Mononuclear cell (primary cell): ENCODE measurements around the gene TFDP1. TPM values are rescaled to one million over a fixed set of nuclear protein-coding genes. Genes with fewer than 3 reads are reported as not detected.
"Not testable (repeated sequence)": the region's sequence is repeated elsewhere in the genome, so short reads cannot be mapped to it uniquely, and the experiment has no call there.

Experiments used
- H3K27me3 ChIP-seq: 2 replicates; pipeline ENCODE4 v1.6.0; 2011; ENCODE audit warnings: low read length, control low read depth; ENCODE audit not compliant: insufficient read depth
- H3K4me1 ChIP-seq: 2 replicates; pipeline ENCODE4 v1.5.1; 2011; ENCODE audit warnings: mild to moderate bottlenecking, low read length, control low read depth; ENCODE audit not compliant: insufficient read depth
- H3K4me3 ChIP-seq: 2 replicates; pipeline ENCODE4 v1.5.1; 2011; ENCODE audit warnings: mild to moderate bottlenecking, low read length, moderate library complexity
- H3K9me3 ChIP-seq: 2 replicates; pipeline ENCODE4 v1.5.1; 2011; ENCODE audit warnings: low read depth, mild to moderate bottlenecking, control low read depth, low read length
- total RNA-seq: library from RNA; depleted of rRNA; stranded (reverse); fragments of >200 nt; gene quantifications from one replicate; pipeline ENCODE4 v1.2.3, GENCODE V29; 2012

Gene TFDP1
- total RNA-seq, 1 donor, result 20.3 TPM

DNA sequence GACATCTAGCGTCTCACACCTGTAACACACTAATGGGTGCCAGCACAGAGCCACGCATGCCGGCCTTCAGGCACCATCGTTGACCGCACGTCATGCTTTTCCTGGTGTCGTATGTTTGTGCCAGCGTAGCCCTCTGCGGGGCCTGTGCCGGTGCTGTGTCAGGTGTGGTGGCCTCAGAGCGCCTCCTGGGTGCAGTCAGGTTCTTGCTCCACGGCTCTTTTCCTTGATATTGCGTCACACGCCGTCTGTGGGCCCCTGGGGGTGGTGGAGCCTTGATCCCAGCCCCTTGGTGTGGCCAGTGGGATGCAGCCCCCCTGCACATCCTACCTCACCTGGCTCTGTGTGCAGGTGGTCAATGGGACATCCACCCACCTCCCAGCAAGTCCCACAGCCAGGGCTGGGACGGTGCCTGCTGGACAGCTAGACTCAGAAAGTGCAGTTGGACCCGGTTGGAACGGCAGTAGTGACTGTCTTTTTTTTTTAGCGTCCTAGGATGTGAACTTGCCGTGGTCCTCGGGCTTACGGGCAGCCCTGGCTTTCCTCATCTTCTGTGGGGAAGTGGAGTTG, 24.5 kb downstream of the TFDP1 start:
- H3K4me3 ChIP-seq, result no peak overlapping the region
- no peaks in the 10 kb centered on the region for H3K9me3 ChIP-seq
- H3K27me3 ChIP-seq, result no peaks in the 10 kb centered on the region
- H3K4me1 ChIP-seq, result peaks cover 40% of the 10 kb centered on the region

DNA sequence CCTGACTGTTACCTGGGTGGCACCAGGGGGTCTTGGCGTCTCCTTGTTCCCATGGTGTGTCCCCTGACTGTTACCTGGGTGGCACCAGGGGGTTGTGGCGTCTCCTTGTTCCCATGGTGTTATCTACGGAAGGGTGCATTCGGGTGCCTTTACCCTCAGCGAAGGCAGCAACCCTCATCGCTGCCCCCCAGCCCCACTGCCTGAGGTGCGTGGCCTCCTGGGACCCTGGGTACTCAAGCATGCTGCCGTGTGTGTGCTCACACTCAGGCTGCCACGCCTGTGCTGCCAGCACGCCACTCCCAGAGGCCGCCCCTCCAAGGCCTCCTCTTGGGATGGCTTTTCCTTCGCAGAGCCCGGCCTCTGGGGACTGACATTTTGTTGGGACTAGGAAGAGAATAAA, 25.1 kb downstream of the TFDP1 start:
- Histone ChIP-seq H3K27me3 (no peaks in the 10 kb centered on the region), H3K4me3 (no peak overlapping the region), H3K4me1 (peaks cover 41% of the 10 kb centered on the region), H3K9me3 (no peaks in the 10 kb centered on the region)

DNA sequence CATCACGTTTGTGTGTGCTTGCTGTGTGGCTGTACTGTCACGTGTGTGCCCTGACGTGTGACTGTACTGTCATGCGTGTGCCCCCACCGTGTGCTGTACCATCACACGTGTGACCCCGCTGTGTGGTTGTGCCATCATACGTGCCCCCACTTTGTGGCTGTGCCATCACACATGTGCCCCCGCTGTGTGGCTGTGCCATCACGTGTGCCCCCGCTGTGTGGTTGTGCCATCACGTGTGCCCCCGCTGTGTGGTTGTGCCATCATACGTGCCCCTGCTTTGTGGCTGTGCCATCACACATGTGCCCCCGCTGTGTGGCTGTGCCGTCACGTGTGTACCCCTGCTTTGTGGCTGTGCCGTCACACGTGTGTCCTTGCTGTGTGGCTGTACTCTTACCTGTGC, 25.7 kb downstream of the TFDP1 start:
- Histone ChIP-seq H3K4me3 (no peak overlapping the region), H3K9me3 (no peaks in the 10 kb centered on the region), H3K4me1 (peaks cover 44% of the 10 kb centered on the region), H3K27me3 (no peaks in the 10 kb centered on the region)

DNA sequence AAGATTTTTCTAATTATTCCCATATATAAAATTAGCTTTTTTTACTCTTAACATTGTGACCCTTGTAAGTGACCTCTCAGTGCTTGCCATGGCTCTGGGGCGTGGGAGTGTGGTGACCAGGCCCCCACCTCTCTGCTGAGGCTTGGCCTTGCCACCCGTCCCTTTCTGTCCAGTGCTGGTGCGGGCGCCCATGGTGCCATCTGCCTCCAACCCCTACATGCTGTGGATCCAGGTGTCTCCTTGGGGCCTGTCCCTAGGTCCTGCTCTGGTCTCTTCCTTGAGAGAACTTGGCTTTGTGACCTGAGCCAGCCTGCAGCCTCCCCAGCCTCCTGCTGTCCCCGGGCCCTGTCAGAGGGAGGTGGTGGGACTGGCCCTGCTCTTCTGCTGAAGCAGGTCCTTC, 27.4 kb downstream of the TFDP1 start:
- no peaks in the 10 kb centered on the region for H3K9me3 ChIP-seq
- no peaks in the 10 kb centered on the region for H3K27me3 ChIP-seq
- peaks cover 50% of the 10 kb centered on the region for H3K4me1 ChIP-seq
- no peak overlapping the region for H3K4me3 ChIP-seq

DNA sequence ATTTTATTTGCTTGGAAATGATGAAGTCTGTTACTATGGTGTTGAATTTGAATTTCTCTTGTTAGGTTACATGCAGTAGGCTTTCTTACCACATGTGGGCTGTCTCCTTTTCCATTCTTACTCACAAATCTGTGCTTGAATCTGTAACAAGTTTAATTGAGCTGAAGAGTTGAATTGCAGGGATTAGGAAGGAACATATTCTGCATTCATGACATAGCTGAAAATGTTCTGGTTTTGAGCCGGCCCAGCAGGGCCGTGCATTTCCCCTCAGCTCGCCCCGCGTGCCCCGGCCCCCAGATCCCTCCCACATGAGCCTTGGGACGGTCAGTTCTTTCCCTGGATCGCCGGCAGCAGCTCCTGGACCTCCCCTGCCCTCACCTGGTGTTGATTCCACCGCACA, 28.1 kb downstream of the TFDP1 start:
- Histone ChIP-seq H3K9me3 (no peaks in the 10 kb centered on the region), H3K4me1 (peaks cover 50% of the 10 kb centered on the region), H3K27me3 (no peaks in the 10 kb centered on the region), H3K4me3 (no peak overlapping the region)

DNA sequence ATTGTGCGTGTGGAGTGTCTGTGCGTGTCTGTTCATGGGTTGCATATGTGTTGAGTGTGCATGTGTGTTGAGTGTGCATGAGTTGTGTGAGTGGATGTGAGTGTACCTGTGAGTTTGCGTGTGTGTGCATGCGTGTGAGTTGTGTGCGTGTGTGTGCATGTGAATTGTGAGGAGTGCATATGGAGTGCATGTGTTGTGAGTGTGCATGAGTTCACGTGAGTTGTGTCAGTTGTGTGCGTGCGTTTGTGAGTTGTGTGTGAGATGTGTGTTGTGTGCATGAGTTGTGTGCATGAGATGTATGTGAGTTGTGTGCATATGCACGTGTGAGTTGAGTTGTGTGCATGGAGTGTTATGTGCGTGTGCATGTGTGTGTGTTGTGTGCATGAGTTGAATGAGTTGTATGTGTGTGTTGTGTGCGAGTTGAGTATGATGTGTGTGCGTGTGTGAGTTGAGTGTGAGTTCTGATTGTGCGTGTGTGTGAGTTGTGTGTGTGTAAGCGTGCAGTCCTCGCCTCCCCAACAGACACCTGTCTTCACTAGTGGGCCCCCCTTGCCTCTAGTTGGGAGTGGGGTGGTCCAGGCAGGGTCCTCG, 29.3 kb downstream of the TFDP1 start:
- Histone ChIP-seq H3K27me3 (no peaks in the 10 kb centered on the region), H3K4me1 (peaks cover 38% of the 10 kb centered on the region), H3K9me3 (no peaks in the 10 kb centered on the region), H3K4me3 (no peak overlapping the region)

DNA sequence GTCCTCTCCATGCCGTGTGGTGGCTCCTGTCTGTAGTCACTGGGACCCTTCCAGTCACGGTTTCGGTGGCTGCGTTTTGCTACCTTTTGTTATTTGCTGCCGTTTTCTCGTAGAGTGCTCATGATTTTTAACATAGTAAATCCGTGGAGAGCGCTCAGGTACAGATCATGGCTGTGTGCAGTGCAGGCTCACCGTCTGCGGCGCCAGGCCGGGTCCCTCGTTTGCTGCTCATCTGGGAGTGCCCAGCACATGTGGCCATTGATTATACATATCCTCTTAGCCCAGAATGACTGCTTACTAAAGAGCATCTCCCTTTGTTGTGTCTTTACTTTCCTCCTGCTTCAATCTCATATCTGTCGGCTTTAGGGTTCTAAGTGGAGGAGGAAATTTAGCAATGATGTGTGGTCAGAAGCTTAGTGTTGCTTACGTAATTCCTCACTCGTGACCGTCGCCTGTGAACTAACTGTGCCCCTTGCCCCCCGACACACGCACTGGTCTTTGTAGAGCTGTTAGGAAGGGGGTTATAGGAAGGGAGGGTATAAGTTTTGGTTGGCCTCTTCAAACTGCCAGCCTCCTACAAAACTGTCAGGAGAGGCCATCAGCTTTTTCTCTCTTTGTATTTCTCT, 31.8 kb downstream of the TFDP1 start:
- no peak overlapping the region for H3K4me3 ChIP-seq
- no peaks in the 10 kb centered on the region for H3K27me3 ChIP-seq
- peaks cover 33% of the 10 kb centered on the region for H3K4me1 ChIP-seq
- H3K9me3 ChIP-seq, result no peaks in the 10 kb centered on the region

DNA sequence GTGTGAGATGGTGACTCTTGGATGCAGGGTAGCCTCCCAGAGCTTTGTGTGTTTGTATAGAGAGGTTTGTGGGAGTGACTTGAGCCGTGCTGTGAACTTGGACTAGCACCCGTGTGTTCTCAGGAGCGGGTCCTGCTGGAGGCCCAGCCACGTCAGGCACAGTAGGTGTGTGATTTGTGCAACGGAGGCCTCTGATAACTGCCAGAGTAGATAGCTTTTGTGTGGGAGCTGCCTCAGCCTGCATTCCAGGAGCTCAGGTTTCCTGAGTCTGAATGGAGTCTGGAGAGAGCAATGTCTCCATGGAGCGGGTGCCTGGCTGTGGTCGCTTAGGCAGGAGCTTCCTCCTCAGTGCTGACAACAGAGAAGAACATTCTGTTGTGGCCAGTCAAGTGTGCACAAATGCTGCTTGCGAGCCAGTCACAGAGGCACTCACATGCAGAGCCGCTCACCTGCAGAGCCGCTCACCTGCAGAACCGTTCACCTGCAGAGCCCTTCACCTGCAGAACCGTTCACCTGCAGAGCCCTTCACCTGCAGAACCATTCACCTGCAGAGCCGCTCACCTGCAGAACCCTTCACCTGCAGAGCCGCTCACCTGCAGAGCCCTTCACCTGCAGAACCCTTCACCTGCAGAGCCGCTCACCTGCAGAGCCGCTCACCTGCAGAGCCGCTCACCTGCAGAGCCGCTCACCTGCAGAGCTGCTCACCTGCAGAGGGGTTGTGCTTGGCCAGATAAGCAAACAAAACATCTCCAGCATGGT, 32.6 kb downstream of the TFDP1 start:
- H3K9me3 ChIP-seq, result no peaks in the 10 kb centered on the region
- no peak overlapping the region for H3K4me3 ChIP-seq
- no peaks in the 10 kb centered on the region for H3K27me3 ChIP-seq
- H3K4me1 ChIP-seq, result peaks cover 33% of the 10 kb centered on the region

DNA sequence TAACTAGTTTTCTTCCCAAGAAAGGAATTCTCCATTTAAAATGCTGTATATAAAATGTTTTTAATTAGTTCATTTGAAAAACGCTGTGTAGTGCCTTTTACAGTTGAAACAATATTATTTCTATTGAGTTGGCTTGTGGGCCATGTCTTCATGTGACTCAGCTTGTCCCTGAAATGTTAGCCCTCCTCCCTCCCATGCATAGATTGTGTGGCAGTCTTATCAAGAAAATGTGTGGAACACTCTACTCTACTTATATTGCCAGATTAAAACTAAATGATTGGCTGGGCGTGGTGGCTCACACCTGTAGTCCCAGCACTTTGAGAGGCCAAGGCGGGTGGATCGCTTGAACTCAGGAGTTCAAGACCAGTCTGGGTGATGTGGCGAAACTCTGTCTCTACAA, 33.4 kb downstream of the TFDP1 start:
- Histone ChIP-seq H3K9me3 (no peaks in the 10 kb centered on the region), H3K4me1 (peaks cover 33% of the 10 kb centered on the region), H3K27me3 (no peaks in the 10 kb centered on the region), H3K4me3 (no peak overlapping the region)

DNA sequence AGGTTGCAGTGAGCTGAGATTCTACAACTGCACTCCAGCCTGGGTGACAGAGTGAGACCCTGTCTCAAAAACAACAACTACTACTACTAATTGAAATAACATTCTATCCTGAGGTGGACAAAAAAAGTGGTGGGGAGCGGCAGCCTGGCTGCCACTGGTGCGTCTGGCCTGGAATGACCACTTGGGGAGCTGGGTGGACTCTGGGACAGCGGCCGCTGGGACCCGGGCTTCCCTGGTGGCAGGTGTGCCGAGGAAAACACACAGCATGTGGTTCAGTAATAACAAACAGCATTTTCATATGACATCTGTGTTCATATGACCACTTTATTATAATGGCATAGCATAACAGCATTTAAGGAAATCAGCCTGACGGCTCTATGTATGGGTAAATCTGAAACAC, 33.9 kb downstream of the TFDP1 start:
- H3K27me3 ChIP-seq, result no peaks in the 10 kb centered on the region
- peaks cover 33% of the 10 kb centered on the region for H3K4me1 ChIP-seq
- H3K4me3 ChIP-seq, result no peak overlapping the region
- H3K9me3 ChIP-seq, result no peaks in the 10 kb centered on the region

DNA sequence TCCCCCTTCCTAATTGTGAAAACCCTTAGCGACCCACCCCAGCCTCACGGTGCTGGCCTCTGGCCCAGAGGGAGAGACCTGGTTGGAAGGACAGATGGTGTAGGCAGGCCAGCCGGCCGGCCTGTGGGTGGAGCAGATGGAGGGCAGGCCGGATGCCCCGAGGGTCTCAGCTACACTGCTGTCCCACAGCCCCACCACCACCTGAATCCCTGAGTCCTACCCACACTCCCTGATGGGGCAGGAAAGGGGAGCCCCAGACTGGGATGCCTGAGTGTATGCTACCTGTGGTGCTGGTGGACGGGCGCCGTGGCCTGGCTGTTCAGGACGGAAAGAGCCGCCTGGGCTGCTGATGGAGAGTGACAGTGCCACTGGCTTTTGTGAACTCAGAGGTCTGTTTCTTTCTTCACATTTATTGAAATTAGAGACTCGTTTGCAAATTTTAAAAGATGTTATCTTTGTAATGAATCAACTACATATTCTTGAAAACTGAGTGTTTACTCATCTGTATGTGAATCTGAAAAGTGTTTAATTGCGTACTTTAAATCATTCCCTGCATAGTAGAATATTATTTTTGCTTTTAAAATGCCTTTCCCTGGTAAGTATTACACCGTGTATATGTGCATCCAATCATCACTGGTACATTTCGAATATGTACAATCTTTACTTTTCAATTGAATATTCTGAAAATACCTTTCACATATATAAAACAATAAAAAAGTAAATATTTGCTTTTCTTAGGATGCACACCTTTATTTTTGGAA, 35.7 kb downstream of the TFDP1 start:
- no peaks in the 10 kb centered on the region for H3K9me3 ChIP-seq
- H3K27me3 ChIP-seq, result no peaks in the 10 kb centered on the region
- H3K4me3 ChIP-seq, result no peak overlapping the region
- peaks cover 24% of the 10 kb centered on the region for H3K4me1 ChIP-seq

DNA sequence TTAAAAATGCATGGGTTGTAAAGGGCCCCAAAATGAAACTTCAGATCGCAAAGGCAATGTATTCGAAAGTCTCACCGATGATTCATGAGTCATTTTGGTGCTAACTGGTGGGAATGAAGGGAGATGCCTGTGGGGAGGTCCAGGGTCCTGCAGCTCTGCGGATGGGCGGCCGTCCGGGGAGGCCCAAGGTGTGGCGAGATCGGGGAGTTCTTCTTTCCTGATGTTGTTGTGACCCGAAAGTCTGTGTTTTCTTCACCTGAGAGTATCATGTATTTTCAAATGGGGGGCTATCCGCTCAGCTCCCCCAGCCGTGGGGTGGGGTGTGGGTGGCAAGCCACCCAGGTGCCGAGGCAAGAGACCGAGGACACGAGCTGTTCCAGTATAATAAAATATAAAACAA, 36.5 kb downstream of the TFDP1 start:
- Histone ChIP-seq H3K4me3 (no peak overlapping the region), H3K9me3 (no peaks in the 10 kb centered on the region), H3K27me3 (no peaks in the 10 kb centered on the region), H3K4me1 (peaks cover 16% of the 10 kb centered on the region)

DNA sequence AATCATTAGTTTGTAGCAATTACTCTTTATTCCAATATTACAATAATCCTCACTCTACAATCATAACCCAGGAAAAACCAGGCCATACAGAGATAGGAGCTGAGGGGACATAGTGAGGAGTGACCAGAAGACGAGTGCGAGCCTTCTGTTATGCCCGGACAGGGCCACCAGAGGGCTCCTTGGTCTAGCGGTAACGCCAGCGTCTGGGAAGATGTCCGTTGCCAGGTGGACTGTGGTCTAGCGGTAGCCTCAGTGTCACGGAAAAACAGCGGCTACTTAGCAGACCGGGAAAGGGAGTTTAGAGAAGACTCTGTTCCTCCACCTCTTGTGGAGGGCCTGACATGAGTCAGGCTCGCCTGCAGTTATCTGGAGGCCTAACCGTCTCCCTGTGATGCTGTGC, 36.9 kb downstream of the TFDP1 start:
- peaks cover 11% of the 10 kb centered on the region for H3K4me1 ChIP-seq
- not testable (repeated sequence) for H3K4me3 ChIP-seq, H3K27me3 ChIP-seq, H3K9me3 ChIP-seq

DNA sequence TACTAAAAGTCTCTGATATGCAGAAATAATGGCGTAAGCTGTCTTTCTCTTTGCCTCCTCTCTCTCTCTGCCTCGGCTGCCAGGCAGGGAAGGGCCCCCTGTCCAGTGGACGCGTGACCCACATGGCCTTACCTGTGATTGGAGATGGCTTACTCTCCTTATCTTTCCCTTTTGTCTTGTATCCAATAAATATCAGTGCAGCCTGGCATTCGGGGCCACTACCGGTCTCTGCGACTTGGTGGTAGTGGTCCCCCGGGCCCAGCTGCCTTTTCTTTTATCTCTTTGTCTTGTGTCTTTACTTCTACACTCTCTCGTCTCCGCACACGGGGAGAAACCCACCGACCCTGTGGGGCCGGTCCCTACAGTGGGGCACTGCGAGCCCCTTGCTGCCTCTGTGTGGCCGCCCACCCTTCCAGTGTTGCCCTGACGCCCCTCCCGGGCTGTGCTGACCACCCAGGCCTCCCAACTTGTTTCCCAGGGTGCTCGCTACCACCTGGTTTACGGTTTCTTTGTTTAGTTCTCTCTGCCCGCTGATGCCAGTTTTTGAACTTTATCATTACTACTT, 37.5 kb downstream of the TFDP1 start:
- not testable (repeated sequence) for H3K27me3 ChIP-seq, H3K4me1 ChIP-seq, H3K4me3 ChIP-seq, H3K9me3 ChIP-seq
